Stimulated activated CD4-positive, alpha-beta T cell treated with anti-CD3 and anti-CD28 coated beads, Interleukin-4, amount 100 ng/mL, for 48 hours (primary cell): ENCODE results near the gene RNF168.
A peak's percentile ranks its signal among the peaks of the same experiment; 100 is the strongest.
"Not testable (repeated sequence)": the region's sequence is repeated elsewhere in the genome, so short reads cannot be mapped to it uniquely, and the experiment has no call there.

ENCODE experiments used
- DNase-seq, 2 donors: peaks; one replicate each; pipeline ENCODE4 v3.0.0-alpha.2; 2020; ENCODE audit warnings: low read depth in 2 of 2

RNF168 gene

DNA sequence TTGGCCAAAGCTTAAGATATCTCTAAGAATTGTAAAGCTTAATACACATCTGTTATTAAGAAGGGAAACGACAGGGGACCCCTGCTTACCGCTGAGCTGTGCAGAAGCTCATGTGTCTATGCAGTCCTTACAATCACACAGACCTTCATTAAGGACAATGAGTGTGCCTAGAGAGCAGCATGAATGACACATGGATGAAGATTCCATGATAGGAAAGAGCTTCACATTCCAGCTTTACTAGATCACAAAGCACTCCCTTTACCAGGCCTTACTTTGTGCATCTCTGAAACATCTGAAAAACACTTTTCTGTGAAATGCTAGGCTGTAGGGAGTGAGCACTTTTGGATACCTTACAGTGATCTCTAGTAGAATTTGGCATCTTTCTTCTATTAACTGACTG lies 32.0 kb downstream of the RNF168 start:
- DNase-seq: no peak

DNA sequence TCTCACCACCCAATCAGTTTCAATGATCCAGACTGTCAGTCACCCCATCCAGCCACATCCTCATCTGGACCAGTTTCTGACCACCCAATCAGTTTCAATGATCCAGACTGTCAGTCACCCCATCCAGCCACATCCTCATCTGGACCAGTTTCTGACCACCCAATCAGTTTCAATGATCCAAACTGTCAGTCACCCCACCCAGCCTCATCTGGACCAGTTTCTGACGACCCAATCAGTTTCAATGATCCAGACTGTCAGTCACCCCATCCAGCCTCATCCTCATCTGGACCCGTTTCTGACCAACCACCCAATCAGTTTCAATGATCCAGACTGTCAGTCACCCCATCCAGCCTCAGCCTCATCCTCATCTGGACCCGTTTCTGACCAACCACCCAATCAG lies 33.4 kb downstream of the RNF168 start:
- not testable (repeated sequence) for DNase-seq

DNA sequence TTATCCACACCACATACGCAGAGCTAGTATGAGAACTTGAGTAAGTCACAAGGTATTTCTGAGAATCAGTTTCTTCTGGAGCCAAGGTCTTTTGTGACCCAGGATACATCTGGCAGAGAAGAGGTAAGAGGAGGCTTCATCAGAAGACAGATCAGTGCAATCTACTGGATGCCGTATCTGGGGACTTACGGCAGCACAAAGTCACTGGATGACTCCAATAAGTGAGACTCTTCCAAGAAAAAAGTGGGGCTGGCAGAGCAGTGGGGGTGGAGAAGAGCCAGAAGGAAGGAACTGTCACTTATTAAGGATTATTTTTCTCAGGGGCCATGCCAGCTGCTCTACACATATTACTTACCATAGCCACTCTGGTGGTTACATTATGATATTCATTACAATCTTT lies 39.8 kb downstream of the RNF168 start:
- no peak for DNase-seq

DNA sequence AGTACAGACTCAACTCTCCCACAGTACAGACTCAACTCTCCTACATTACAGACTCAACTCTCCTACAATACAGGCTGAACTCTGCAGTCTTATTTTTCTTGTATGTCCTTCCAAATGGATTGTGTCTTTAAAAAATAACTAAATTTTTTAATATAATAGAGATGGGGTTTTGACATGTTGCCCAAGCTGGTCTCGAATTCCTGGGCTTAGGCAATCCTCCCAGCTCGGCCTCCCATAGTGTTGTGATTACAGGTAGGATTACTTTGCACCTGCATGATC lies 40.2 kb downstream of the RNF168 start:
- DNase-seq: no peak

DNA sequence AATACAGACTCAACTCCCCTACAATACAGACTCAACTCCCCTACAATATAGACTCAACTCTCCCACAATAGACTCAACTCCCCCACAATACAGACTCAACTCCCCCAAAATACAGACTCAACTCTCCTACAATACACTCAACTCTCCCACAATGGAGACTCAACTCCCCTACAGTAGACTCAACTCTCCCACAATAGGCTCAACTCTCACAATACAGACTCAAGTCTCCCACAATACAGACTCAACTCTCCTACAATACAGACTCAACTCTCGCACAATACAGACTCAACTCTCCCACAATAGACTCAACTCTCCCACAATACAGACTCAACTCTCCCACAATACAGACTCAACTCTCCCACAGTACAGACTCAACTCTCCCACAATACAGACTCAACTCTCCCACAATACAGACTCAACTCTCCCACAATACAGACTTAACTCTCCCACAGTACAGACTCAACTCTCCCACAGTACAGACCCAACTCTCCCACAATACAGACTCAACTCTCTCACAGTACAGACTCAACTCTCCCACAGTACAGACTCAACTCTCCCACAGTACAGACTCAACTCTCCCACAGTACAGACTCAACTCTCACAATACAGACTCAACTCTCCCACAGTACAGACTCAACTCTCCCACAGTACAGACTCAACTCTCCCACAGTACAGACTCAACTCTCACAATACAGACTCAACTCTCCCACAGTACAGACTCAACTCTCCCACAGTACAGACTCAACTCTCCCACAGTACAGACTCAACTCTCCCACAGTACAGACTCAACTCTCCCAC lies 40.7 kb downstream of the RNF168 start:
- DNase-seq: not testable (repeated sequence)

DNA sequence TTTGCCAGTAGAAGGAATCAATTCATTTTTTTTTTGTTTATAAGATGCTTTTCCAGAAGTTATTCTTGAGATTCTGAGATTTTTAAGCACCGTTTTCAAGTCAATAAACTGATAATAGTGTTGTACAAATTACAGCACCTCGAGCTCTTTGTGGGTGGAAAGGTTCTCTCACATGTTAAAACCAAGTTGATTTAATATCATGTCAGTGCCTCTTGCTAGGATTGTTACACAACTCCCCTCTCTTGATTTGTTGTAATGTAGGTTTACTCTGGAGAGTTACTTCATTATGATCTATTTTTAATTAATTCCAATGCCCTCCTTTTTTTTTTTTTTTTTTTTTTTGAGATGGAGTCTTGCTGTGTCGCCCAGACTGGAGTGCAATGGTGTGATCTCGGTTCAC lies 45.5 kb downstream of the RNF168 start:
- no peak for DNase-seq

DNA sequence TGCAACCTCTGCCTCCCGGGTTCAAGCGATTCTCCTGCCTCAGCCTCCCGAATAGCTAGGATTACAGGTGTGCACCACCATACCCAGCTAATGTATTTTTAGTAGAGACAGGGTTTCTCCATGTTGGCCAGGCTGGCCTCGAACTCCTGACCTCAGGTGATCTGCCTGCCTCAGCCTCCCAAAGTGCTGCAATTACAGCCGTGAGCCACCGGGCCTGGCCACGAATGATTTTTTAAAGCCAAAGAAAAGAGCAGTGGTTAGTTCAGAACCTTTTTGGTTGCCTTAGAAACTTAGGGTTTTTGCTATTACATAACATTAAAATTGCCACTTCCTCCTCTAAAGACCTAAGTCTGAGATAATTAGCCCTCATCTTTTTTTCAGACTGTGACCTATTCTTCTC lies 46.1 kb downstream of the RNF168 start:
- not testable (repeated sequence) for DNase-seq

DNA sequence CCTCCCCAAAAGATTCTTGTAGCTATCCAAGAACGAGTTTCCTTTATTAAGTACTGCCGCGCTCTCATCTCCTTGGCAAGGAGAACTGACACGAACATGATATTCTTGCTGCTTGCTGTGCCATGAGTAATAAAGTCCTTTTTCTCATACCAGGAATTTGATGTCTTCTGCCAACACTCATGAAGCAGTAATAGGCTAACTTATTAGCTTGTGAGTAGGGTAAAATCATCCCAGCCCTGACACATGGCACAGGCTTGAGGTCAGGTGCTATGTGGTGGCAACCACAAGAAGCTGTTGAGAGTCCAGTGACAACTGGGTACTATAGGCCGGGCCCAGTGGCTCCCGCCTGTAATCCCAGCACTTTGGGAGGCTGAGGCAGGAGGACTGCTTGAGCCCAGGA lies 48.6 kb downstream of the RNF168 start:
- no peak for DNase-seq

DNA sequence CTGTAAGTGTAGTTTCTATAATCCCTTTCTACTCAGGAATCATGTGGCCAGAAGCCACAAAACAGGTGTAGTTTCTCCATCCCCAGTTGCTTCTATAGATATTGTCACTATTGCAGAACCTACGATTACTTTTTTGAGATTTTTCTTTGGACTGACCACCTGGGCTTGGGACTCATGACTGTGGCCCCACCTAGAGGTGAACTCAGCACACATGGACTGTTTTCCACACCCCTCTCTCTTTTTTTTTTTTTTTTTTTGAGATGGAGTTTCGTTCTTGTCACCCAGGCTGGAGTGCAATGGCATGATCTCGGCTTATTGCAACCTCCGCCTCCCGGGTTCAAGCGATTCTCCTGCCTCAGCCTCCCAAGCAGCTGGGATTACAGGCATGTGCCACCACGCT lies 58.2 kb downstream of the RNF168 start:
- DNase-seq: not testable (repeated sequence)

DNA sequence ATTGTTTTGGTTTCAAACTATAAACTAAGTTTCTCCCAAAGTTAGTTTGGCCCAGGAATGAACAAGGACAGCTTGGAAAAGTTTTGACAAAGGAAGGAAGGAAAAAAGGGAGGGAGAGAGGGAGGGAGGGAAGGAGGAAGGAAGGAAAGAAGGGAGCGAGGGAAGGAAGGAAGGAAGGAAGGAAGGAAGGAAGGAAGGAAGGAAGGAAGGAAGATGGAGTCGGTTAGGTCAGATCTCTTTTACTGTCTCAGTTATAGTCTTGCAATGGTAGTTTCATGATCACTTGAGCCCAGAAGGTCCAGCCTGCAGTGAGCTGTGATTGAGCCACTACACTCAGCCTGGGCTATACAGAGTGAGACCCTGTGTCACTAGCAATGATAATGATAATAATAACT lies 59.1 kb downstream of the RNF168 start:
- no peak for DNase-seq

DNA sequence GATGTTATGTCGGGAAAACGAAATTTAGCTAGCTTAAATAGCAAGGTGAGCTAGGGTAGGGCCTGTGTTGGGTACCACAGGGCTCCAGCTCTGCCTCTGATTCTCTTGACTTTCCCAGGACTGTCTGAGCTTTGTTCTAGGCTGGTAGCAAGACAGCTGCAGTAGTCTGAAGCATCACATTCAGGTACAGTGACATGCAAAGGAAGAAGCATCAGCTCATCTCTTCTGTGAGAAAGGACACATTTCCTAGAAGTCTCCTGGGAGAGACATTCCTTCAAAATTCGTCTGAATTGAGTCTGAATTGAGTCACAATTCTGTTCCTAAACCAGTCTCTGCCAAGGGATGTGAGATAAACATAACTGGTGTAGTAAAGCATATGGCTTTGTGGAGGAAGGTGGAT lies 62.9 kb downstream of the RNF168 start:
- no peak for DNase-seq

DNA sequence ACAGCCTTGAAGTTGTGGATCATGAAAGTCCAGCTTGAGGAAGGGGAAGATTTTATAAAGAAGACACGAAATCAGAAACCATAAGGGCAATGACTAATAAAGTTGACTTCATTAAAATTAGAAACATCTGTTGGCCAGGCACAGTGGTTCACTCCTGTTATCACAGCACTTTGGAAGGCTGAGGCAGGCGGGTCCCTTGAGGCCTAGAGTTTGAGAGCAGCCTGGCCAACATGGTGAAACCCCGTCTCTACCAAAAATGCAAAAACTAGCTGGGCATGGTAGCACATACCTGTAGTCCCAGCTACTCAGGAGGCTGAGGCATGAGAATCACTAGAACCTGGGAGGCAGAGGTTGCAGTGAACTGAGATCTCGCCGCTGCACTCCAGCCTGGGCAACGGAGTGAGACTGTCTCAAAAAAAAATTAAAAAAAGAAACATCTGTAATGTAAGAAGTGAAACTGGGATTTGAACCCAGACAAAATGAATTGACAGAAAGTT lies 63.5 kb downstream of the RNF168 start:
- DNase-seq: no peak

DNA sequence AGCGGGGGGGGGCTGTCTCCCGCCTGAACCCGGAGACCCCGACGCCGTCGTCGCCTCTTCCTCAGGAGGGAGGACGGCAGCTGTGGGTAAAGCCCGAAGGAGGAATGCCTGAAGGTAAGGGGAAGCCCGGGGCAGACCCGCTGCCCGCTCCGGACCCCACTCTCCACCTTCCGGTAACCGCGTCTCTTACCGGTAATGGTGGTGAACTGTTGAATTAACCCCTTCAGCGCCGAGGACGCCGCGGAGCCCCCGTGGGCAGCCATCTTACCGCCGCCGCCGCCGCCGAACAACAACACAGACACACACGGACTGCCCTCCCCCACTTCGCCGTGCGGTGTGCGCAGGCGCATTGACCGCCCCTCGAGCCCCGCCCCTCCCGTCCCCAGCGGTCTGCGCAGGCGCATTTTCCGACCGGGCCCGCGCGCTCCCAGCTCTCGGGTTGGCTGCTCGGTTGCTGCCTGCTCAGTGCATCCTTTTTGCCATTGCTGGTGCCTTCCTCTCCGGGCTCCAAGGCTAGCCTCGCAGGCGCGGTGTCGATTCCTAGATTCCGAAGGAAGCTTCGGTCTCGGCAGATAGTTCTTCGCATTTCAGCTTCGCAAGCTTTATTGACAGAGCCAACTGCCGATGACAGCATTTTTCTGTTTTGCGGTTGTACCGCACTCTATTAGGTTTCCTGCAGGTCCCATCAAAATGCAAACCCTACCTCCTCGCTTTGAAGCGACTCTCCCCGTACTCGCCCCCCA lies 71.3 kb downstream of the RNF168 start, which contains the start of gene UBXN7:
Gene UBXN7, minus strand, starts transcription at position 291 of the 743 bp plus-strand sequence. Its CDS starts 28 bp downstream, at position 263.
- DNase-seq: peak; percentile 92 to 98

DNA sequence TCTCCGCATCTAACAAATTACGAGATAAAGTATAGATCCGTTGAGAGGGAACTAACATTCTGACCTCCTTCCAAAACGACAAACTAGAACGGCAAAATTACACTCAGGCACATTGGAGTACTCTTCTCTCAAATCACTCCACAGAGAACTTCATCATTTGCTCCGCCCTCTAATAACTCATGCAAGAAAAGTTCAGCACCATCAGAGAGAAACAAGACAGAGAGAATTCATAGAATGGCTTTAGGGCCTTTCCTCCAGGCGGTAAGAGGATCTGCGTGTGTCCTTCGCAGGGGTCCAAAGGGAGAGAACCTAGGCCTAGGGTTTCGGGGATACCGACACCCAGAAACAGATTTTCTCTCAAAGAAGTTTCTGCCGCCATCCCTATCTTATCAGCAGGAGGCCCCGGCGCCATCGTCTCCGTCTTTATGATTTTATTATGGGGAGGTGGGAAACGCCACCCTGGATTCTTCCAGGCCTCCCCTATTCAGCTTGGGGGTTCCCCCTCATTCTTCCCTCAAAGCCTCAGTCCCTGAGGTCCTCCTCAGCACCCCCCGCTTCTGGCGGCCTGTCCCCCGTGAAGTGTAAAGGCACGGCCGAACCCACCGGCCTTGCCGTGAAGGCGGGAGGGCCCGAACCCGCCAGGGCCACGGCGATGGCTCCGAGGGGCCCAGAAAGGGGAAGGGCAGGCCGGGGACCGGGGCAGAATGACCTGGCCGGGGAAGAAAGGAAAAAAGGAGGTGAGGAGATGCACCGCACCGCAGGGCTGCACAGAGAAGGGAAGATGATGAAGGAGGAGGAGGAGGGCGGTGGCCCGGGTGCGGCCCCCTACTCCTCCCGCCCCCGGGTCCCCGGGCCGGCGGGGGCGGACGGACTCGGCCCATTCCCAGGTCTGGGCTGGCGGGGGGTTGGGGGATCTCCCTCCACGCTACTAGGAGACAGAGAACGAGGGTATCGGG lies 72.1 kb downstream of the RNF168 start:
- DNase-seq: peak; percentile 11 to 12

DNA sequence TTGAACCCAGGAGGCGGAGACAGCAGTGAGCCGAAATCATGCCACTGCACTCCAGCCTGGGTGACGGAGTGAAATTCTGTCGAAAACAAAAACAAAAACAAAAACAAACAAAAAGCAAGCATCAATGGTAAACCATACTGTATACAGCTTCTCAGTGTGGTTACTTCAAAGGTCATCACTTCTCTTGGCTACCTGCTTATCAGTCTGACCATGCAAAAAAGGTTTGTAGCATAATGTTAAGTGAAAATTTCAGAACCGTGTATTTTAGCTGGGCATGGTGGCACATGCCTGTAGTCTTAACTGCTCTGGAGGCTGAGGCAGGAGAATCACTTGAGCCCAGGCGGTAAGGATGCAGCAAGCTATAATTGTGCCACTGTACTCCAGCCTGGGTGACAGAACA lies 75.5 kb downstream of the RNF168 start:
- DNase-seq: no peak

DNA sequence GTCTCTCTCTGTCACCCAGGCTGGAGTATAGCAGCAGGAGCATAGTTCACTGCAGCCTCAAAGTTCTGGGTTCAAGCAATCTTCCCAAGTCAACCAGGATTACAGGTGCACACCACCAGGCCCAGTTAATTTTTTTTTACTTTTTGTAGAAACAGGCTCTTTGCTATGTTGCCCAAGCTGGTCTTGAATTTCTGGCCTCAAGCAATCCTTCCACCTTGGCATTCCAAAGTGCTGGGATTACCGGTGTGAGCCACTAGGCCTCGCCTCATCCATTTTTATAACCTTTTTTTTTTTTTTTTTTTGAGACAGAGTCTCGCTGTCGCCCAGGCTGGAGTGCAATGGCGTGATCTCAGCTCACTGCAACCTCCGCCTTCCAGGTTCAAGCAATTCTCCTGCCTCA lies 79.1 kb downstream of the RNF168 start:
- not testable (repeated sequence) for DNase-seq

DNA sequence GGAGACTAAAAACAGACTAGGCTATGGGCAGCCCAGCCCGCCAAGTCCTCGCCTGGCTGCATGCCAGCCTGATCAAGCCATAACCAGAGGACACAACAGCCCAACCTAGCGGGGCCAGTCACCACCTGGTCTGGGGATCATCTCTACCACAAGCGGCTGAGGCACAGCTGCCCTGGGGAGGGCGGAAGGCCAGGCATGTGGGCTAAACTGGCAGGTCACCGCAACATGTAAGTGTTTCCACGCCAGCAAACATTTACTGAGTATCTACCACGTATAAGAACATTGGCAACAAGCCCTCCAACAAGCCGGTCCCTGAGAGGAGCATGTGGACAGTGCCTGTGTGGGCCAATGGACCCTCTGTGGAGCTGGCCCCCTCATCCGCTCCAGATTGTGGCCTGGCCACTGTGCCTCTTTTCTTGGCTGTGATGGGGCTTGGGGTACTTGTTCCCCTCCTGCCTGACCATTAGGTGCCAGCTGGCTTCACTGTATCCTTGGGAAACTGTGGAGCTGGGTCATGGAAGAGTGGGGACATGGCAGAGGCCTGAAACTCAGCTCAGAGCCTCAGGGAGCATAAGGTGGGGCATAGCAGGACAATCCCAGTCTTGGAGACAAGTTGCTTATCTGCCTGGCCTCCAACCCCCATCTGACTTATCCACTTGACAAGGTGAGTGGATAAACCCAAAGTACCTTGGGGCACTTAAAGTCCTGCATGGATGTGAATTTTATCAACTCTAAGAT lies 80.4 kb downstream of the RNF168 start:
- DNase-seq: no peak

DNA sequence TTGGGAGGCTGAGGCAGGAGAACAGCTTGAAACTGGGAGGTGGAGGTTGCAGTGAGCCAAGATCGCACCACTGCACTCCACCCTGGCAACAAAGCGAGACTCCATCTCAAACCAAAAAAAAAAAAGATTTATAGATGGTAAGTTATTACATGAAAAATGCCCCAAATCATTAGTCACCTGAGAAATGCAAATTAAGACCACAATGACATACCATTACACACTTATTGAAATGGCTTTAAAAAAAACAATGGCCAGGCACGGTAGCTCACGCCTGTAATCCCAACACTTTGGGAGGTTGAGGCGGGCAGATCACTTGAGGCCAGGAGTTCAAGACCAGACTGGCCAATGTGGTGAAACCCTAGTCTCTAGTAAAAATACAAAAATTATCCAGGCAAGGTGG lies 81.9 kb downstream of the RNF168 start:
- not testable (repeated sequence) for DNase-seq

DNA sequence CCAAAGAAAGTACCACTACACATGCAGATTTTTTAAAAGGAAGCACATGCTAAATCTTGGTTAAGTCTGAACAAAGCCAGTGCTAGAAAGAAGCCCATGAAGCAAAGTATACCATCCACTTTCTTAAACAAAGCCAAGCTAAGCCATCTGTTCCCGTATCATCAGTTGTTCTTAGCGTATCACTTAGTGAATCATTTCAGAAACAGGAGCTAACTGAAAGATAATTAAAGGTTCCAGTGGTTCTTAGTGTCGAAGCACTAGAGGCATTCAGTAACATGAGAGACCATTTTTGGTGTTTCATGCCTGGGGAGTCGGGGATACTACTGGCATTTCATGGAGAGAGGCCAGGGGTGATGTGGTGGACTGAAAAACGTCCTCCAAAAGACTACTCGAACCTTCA lies 84.2 kb downstream of the RNF168 start:
- no peak for DNase-seq
